Skin of body (tissue), 2 donors: ENCODE results near the gene TRIM46. TPM values are rescaled to one million over a fixed set of nuclear protein-coding genes. Genes with fewer than 3 reads are reported as not detected.

ENCODE experiments used
- DNase-seq: peaks from one replicate; lab custom pipeline; 2025; lab: John Stamatoyannopoulos, UW
- total RNA-seq: library from RNA; depleted of rRNA; stranded (reverse); fragments of >200 nt; gene quantifications from one replicate; pipeline ENCODE4 v1.2.3, GENCODE V29; 2014

Gene TRIM46, protein sequence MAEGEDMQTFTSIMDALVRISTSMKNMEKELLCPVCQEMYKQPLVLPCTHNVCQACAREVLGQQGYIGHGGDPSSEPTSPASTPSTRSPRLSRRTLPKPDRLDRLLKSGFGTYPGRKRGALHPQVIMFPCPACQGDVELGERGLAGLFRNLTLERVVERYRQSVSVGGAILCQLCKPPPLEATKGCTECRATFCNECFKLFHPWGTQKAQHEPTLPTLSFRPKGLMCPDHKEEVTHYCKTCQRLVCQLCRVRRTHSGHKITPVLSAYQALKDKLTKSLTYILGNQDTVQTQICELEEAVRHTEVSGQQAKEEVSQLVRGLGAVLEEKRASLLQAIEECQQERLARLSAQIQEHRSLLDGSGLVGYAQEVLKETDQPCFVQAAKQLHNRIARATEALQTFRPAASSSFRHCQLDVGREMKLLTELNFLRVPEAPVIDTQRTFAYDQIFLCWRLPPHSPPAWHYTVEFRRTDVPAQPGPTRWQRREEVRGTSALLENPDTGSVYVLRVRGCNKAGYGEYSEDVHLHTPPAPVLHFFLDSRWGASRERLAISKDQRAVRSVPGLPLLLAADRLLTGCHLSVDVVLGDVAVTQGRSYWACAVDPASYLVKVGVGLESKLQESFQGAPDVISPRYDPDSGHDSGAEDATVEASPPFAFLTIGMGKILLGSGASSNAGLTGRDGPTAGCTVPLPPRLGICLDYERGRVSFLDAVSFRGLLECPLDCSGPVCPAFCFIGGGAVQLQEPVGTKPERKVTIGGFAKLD
- total RNA-seq: 0.20 TPM

DNA sequence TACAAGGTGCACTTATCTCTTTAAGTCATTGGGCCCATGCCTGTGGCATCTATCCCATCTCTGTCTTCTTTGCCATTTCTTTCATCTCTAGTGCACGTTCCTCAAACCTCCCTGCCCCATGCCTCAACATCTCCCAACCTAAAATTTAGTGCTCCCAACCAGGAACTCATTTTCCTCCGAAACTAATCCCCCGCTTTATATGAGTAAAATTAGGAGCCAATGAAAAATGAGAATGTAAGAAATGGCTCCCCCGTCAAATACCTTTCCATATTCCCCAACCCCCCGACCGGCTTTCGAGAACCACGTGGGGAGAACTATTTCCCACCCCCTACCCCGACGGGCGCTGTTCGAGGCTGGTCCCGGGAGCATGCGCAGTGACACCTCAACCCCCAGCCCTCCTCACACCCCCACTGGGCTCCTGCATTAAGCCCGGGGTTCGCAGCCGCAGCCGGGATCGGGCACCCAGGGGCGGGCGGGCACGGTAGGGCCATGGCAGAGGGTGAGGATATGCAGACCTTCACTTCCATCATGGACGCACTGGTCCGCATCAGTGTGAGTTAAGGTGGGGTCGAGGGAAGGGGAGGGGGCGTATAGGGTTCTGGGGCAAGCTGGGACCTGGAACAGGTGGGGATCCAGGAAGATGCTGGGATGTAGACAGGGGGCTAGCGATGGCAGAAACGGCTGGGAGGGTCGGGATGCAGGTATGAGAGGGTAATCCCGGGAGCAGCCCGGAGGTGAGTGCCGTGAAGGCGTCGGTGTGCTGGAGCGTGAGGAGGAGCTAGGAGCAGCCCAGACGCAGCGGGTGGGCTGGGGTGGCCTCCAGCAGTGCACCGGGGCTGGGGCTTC, at the start of gene TRIM46:
TSS of gene TRIM46 (plus strand) at position 372 of the 846 bp plus-strand sequence. CDS start at position 490, 118 bp downstream.
- DNase-seq: no peak

DNA sequence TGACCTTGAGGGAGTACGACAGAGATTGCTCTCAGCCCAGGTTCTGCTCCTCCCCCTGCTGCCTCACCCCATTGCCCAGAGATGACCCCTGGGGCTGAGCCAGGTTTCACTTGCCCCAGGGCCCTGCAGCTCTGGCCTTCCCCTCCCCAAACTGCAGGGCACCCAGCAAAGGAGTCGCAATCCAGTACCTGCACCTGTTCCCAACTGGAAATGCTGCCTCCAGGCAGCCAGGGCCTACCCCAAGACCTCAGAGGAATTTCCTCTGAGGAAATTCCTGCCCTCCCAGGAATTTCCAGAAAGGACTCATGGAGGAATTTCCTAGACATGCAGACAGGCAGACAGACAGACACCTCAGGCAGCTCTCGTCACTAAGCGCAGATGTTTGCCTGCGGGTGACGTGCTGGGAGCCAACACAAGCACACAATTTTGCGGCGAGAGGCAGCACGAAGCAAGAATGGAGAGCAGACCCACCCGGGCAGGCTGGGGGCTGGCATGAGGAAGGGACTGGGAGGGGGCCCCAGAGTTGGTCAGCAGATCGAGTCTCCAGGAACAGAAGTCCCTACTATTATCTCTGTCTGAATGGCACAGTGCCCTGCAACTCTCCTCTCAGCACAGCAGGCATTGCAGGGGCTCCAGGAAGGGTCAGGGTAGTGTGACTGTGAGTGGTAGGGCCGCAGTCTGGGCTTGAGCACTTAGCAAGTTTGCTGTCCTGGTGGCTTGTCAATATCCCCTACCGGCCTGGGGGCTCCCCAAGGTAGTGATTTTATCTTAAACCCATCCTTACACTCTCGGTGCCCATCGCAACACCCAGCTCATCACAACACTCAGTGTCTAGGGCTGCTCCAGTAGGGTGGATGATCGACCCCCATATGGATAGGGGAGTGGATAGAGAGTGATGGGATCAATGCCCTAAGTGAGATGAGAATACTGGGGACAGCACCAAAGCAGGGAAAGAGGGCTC, 48.9 kb upstream of the TRIM46 start:
- no peak for DNase-seq

DNA sequence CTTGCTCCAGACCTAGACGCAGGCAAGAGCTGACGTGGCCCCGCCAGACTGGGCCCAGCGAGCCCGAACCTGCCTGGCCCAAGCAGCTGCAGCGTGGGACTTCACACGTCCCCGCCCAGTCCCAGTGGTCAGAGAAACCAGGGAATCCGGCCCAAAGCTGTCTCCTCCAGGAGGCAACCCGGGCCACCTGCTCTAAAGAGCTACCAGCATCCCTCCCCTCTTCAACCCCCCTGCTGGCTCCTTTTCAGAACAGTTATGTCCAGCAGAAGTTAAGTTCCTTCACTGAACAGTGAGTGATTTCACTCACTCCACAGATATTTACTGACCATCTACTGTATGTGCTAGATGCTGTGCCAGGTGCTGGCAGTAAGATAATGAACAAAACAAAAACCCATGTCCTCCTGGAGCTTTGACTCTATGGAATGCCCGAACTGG, 48.1 kb upstream of the TRIM46 start:
- no peak for DNase-seq

DNA sequence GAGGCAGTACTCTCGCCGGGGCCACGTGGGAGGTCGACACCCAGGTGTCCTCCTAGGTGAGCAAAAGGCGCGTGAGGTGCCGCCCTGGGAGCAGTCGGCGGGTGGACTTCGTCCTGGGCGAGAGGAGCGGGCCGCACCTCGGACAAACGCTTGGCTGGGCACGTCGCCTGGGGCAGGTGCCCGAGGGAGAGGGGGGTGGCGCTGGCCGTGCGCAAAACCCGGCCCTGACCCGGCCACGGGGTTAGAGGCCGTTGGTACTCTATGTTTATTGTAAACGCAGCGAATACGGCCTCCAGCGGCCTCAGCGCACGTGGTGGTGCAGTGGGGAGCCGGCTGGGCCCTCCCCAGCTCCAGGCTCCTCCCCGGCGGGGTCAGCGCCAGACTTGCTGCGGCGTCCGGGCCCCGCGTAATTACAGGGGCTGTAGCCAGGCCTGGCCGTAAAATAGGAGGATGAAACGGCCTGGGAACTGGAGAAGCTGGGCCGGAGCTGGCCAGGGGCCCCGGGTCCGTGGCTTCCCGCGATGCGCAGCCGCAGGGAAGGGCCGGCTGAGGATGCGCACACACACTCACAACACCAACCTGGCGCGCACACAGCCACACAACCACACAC, 47.6 kb upstream of the TRIM46 start:
- DNase-seq: no peak

DNA sequence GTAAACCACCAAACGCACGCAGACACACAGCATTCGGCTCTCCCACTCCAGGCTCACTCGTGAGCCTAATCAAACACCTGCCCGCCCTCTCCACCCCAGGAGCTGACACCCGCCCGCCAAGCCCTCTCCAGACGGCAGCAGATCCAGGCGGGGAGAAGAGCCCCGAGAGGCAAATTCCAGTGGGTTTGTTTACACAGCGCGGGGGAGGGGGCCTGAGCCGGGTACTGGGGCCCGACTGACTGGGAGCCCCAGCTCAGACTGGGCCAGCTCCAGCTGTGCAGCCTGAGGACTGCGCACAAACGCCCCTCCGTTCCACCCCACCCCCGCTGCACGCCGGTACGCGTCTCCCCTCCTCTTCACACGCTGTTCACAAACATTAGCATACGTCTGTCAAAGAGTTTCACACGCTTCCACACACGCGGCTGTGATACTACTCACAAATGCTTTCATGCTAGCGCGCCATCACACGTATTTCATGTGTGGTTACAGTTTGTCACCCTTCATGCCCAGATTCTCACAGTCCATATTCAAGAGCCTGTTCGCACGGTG, 47.0 kb upstream of the TRIM46 start:
- DNase-seq: peak; percentile 61

DNA sequence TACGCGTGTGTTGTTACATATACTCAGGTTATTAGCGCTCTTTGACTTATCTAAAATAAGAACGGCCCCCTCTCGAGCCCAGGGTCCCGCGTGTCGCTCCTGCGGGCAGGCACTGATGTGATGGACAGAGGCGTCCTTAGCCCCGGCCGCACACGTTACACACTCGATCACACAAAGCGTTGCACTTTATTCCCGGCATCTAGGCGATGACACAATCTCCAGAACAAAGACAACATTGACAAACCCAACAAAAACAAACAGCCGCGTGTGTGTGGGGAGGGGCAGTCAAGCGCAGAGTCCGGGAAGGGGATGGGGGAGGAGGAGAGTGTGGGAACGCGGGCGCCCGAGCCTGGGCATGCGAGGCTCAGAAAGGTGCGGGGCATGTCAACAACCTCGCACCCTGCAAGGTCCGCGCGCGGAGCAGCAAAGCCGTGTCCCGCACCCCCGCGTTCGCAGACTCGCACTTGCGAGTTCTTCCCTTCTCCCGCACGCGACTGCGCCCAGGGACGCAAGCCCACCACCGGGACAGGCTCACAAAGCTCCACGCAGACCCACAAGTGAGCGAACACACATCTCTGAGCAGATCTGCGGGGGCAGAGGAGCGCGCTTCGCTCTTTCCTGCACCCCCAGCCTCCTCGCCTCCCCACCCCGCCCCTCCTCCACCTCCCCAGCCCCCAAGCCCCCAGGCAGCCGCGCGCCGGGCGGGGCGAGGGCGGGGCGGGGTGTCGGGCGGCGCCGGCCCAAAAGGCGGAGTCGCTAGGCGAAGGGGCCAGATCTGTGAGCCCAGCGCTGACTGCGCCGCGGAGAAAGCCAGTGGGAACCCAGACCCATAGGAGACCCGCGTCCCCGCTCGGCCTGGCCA, 46.3 kb upstream of the TRIM46 start, which contains the start of gene EFNA1:
TSS of gene EFNA1 (plus strand) at position 772 of the 862 bp plus-strand sequence. CDS start 102 bp downstream, outside the sequence.
- DNase-seq: peak; percentile 61

DNA sequence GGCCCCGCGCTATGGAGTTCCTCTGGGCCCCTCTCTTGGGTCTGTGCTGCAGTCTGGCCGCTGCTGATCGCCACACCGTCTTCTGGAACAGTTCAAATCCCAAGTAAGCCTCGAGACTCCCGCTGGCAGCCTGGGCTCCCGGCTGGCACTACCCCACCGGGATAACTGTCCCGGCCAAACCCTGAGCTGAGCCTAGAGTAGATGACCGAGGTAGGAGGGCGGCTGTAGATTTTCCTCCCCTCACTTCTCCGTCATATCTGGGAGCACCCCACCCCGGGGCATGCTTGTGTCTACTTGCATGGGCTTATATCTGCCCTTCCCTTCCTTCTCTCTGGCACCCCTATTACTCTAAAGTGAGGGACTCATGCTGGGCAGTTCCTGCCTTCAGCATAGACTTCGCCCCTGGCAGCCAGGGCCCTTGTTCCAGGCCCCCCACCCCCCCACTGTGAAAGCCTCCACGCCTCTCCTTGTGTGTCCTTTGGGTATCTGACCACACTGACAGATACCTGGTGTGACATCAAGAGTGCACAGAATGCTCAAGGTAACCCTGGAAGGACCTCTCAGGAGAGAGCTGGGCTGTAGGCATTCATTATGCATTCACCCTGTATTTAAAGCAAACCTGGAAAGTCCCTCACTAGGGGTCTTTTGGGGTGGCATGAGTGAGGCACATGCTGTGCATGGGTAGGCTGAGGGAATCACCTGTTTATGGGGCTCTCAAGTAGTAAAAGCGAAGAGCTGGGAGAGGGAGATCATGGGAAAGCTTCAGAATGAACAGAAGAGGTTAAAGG, 45.5 kb upstream of the TRIM46 start:
- no peak for DNase-seq

DNA sequence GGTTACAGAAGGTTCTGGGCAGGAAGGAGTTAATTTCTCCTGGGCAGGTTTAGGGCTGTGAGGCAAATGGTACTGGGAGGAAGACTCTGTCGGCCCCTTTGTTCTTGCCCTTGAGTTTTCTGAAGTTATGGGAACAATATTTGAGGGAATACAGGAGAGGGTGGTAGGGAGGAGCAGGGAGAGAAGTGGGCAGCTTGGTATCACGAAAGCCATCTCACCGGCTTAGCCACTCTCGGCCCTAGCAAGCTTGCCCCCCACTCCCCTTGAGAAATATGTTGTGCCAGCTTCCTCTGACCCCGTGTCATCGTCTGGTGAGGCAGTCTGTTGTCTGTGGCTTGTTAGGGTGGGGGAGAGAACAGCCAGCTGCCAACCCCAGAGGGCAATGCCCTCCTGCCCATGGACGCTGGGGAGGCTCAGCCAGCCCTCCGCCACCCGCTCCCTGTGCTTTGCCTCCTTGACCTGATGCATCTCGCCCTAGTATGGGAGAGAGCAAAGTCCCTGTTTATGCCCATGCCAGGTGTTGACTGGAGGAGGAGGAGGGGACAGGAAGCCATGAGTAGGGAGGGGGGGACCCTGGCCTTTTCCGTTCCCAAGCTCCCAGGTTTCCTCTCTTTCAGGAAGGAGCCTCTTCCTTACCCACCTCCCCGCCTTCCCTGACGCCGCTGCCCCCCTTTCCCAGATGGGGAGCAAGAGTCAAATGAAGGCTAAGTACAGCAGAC, 44.7 kb upstream of the TRIM46 start:
- peak; percentile 21 for DNase-seq

DNA sequence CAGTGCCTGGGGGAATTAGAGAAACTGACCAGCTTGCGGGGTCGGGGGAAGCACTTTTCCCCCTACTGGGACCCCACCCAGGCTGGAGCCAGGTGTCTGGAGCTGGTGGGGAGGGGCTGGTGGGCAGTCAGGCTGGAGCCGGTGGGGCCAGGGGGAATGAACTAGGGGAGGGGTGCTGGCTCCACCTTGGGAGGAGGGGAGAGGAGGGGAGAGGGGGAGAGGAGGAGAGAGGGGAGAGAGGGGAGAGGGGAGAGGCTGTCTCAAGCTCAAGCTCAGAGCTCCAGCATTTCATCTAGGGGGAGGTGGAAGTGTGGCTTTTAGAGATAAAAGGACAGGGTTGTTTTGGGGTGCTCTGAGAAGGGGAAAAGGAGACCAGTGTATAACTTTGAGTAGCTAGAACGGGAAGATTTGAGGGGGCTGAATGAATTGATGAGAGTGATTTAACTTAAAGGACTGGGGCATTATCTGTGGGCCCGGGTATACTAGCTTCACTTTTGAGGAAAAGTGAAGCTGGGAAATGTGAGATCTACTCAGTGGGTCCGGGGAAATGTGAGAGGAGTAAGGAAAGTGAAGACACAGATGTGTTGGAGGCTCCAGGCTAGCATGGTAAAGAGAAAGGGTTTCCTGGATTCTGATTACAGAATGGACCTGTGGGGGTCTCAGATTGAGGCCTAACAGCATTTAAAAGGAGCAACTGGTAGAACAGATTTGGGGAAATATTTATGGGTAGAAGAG, 43.2 kb upstream of the TRIM46 start:
- DNase-seq: no peak

DNA sequence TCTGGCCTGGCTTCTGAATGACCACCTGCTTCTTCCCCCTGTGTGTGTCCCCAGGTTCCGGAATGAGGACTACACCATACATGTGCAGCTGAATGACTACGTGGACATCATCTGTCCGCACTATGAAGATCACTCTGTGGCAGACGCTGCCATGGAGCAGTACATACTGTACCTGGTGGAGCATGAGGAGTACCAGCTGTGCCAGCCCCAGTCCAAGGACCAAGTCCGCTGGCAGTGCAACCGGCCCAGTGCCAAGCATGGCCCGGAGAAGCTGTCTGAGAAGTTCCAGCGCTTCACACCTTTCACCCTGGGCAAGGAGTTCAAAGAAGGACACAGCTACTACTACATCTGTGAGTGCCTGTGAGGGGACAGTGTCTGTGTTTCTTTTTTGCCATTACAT, 42.4 kb upstream of the TRIM46 start:
- no peak for DNase-seq

DNA sequence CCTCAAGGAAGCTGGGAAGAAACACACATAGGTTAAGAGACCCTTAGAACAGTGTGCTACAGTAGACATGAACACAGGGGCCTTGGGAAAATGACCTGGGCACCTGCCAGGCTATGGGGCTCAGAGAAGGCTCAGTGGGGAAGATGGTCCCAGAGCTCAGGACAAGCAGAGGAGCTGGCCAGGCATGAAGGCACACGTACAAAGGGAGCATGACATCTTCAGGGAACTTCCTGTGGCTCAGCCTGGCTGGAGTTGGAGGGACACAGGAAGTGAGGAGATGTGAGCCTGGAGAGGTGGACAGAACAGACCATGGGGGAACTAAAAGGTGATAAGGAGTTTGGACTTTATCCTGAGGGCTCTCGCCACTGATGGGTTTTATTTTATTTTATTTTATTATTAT, 41.8 kb upstream of the TRIM46 start:
- no peak for DNase-seq

DNA sequence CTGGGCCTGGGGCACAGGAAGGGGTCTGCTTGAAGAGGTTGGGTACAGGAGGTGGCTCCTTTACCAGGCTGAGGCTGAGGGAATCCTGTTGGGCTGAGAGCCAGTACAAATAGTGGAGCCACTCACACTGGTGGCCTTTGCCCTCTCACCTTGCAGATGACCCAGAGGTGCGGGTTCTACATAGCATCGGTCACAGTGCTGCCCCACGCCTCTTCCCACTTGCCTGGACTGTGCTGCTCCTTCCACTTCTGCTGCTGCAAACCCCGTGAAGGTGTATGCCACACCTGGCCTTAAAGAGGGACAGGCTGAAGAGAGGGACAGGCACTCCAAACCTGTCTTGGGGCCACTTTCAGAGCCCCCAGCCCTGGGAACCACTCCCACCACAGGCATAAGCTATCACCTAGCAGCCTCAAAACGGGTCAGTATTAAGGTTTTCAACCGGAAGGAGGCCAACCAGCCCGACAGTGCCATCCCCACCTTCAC, 39.8 kb upstream of the TRIM46 start:
- DNase-seq: no peak

DNA sequence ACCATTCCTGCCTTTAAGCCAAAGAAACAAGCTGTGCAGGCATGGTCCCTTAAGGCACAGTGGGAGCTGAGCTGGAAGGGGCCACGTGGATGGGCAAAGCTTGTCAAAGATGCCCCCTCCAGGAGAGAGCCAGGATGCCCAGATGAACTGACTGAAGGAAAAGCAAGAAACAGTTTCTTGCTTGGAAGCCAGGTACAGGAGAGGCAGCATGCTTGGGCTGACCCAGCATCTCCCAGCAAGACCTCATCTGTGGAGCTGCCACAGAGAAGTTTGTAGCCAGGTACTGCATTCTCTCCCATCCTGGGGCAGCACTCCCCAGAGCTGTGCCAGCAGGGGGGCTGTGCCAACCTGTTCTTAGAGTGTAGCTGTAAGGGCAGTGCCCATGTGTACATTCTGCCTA, 39.3 kb upstream of the TRIM46 start:
- DNase-seq: no peak

DNA sequence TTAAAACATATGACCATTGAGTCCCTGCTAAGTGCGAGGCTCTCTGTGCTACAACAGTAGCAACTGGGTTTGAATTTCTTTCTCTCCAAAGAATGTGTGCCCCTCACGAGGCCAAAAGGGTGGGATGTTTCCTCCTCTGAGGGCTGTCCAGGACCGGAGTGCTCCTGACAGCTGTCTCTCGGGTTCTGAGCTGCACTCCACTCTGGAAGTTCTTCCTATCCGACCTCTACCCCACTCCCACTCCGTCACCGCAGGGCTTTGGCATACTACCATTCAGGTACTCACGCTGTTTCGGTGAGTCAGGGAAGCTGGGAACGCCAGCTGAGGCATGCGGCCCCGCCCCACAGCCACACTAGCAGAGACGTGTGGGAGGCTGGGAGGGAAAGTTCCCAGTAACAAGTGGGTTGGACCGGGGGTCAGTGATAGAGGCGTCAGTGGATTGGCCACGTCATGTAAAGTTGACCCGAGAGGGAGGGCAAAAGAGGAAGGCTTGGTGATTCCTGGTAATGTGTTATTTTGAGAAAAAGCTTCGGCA, 38.7 kb upstream of the TRIM46 start:
- DNase-seq: peak; percentile 67

DNA sequence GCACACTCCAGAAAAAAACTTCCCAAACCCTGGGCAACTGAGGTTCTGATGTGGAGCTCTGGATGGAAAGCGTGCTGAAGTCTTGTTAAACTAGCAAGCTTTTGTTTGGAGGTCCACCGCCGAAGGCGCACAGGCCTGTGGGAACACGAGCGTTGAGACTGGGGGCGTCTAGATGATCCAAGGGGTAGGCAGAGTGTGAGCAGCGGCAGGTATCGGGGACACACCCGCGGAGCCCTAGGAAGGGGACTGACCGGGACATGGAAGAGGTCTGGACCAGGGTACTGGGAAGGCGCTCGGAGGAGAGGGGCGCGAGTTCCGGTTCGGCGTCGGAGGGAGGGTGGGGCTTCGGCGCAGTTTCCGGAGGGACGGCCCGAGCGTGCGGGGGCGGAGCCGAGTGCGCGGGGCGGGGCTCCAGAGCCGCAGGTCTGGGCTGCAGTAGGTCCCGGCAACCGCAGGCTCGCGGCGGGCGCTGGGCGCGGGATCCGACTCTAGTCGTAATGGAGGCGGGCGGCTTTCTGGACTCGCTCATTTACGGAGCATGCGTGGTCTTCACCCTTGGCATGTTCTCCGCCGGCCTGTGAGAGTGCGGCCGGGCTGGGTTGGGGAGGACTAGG, 38.1 kb upstream of the TRIM46 start, which contains the start of gene SLC50A1:
TSS of gene SLC50A1 (plus strand) at position 438 of the 614 bp plus-strand sequence. CDS start at position 498, 60 bp downstream.
- DNase-seq: peak; percentile 93
